Measurements from ENCODE around the gene ZNF653. TPM values are rescaled to one million over a fixed set of nuclear protein-coding genes. Genes with fewer than 3 reads are reported as not detected.

The ZNF653 gene
- total RNA-seq, 1 donor from 2014 or later = 7.7 TPM

GRCh38 chr19:11505032-11505503 is 571 bp downstream of the ZNF653 start:
- H3K4me1 Mint-ChIP-seq (ENCODE audit: unreplicated experiment) = no peaks in the 10 kb centered on the region
- peaks cover 7% of the 10 kb centered on the region for H3K27me3 Mint-ChIP-seq (ENCODE audit: unreplicated experiment)
- peak overlapping the region; percentile 74 for H3K27ac Mint-ChIP-seq (ENCODE audit: unreplicated experiment)
- TF ChIP-seq, protein P1, sequence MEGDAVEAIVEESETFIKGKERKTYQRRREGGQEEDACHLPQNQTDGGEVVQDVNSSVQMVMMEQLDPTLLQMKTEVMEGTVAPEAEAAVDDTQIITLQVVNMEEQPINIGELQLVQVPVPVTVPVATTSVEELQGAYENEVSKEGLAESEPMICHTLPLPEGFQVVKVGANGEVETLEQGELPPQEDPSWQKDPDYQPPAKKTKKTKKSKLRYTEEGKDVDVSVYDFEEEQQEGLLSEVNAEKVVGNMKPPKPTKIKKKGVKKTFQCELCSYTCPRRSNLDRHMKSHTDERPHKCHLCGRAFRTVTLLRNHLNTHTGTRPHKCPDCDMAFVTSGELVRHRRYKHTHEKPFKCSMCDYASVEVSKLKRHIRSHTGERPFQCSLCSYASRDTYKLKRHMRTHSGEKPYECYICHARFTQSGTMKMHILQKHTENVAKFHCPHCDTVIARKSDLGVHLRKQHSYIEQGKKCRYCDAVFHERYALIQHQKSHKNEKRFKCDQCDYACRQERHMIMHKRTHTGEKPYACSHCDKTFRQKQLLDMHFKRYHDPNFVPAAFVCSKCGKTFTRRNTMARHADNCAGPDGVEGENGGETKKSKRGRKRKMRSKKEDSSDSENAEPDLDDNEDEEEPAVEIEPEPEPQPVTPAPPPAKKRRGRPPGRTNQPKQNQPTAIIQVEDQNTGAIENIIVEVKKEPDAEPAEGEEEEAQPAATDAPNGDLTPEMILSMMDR (IDR thresholded peaks at IDR 0.05; ENCODE audit: unreplicated experiment) = no peak
- H3K36me3 Mint-ChIP-seq (ENCODE audit: low read depth, unreplicated experiment) = peaks cover 3% of the 10 kb centered on the region
- DNase-seq (ENCODE audit: low spot score) = peak; percentile 97
- H3K9me3 Mint-ChIP-seq (ENCODE audit: unreplicated experiment) = no peaks in the 10 kb centered on the region
- H3K4me3 Mint-ChIP-seq (ENCODE audit: unreplicated experiment) = peak overlapping the region; percentile 90

DNA sequence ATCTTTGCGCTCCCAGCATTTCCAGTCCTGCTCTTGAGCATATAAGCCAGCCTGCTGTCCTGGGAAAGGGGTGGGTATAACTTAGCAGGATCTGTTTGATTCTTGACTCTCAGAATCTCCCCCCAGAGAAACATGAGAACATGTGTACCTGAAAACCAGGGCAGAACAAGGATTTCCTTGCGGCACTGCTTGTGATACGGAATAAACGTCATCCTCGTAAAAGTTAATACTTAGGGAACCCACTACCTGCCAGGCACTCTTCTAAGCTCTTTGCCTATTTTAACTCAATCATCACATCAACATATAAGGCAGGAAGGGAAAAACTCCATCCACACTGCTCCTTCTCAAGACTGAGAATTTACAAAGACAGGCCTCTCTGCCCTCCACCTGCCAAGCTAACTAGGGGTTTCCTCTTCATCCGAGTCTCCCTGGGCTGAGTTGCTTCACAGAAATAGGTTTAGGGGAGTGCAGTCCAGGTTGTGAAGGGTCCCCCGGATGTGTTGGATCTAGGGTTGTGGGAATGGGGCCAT is 1.1 kb downstream of the ZNF653 start:
- peaks cover 3% of the 10 kb centered on the region for H3K36me3 Mint-ChIP-seq (ENCODE audit: low read depth, unreplicated experiment)
- H3K4me1 Mint-ChIP-seq (ENCODE audit: unreplicated experiment) = no peaks in the 10 kb centered on the region
- no peak for DNase-seq (ENCODE audit: low spot score)
- TF ChIP-seq, protein P1 (IDR thresholded peaks at IDR 0.05; ENCODE audit: unreplicated experiment) = no peak
- peaks cover 7% of the 10 kb centered on the region for H3K27me3 Mint-ChIP-seq (ENCODE audit: unreplicated experiment)
- peak overlapping the region; percentile 74 for H3K27ac Mint-ChIP-seq (ENCODE audit: unreplicated experiment)
- no peaks in the 10 kb centered on the region for H3K9me3 Mint-ChIP-seq (ENCODE audit: unreplicated experiment)
- H3K4me3 Mint-ChIP-seq (ENCODE audit: unreplicated experiment) = peak overlapping the region; percentile 90

DNA sequence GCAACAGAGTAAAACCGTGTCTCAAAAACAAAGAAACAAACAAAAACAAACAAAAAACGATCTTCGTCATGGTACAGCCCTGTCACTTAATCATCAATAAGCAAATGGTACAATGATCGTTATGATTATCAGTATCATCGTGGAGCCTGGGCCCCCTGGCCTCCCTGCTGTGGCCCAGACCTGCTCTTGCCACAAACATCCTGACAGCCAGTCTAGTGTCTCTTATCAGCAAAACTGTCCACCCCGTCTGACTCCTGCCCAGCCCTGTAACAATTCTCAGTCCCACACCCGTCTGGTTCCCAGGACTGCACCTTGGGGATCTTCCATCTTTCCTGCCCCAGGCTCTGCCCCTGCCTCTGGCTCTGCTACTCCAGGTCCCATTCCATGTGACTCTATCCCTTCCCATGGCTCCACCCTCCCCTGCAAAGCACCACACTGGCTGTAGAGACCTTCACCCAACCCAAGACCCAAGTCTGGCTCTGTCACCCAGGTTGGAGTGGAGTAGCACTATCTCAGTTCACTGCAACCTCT is 5.7 kb downstream of the ZNF653 start:
- no peak for DNase-seq (ENCODE audit: low spot score)
- Mint-ChIP-seq H3K36me3 (ENCODE audit: low read depth, unreplicated experiment) (peaks cover 6% of the 10 kb centered on the region), H3K4me3 (ENCODE audit: unreplicated experiment) (no peak overlapping the region), H3K27ac (ENCODE audit: unreplicated experiment) (no peak overlapping the region), H3K9me3 (ENCODE audit: unreplicated experiment) (no peaks in the 10 kb centered on the region), H3K27me3 (ENCODE audit: unreplicated experiment) (peaks cover 7% of the 10 kb centered on the region), H3K4me1 (ENCODE audit: unreplicated experiment) (no peaks in the 10 kb centered on the region)
- TF ChIP-seq, protein P1 (IDR thresholded peaks at IDR 0.05; ENCODE audit: unreplicated experiment) = no peak

DNA sequence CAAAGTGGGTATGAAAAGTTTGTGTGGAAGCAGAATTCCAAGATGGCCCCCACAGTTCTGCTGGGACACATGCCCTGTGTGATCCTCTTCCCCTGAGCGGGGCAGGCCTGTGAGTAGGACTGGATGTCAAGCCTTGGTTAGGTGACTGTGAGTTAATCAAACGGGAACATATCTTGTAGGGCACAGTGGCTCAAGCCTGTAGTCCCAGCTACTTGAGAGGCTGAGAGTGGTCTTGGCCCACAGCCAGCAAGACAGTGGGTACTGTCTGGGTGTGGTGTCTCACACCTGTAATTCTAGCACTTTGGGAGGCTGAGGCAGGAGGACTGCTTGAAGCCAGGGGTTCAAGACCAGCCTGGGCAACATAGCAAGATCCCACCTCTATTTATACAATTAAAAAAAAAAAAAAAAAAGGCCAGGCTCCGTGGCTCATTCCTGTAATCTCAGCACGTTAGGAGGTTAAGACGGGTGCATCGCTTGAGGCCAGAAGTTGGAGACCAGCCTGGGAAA is 6.4 kb downstream of the ZNF653 start:
- Mint-ChIP-seq H3K27ac (ENCODE audit: unreplicated experiment) (no peak overlapping the region), H3K9me3 (ENCODE audit: unreplicated experiment) (no peaks in the 10 kb centered on the region), H3K4me1 (ENCODE audit: unreplicated experiment) (no peaks in the 10 kb centered on the region), H3K36me3 (ENCODE audit: low read depth, unreplicated experiment) (peaks cover 6% of the 10 kb centered on the region), H3K27me3 (ENCODE audit: unreplicated experiment) (peaks cover 11% of the 10 kb centered on the region), H3K4me3 (ENCODE audit: unreplicated experiment) (no peak overlapping the region)
- DNase-seq (ENCODE audit: low spot score) = no peak
- TF ChIP-seq, protein P1 (IDR thresholded peaks at IDR 0.05; ENCODE audit: unreplicated experiment) = no peak

All from endothelial cell (in vitro differentiated cells).